Suprapubic skin (tissue), 3 donors: ENCODE results near the gene BAZ2B.

Experiments
- POLR2A ChIP-seq, 2 donors: fragments of 450-650 bp; IDR thresholded peaks; one replicate each; pipeline ENCODE4 v1.6.1; 2017; ENCODE audit warnings: antibody characterized with exemption in 2 of 2, mild to moderate bottlenecking in 2 of 2, moderate library complexity in 2 of 2
- TF ChIP-seq, protein P1 (sequence below), 2 donors: fragments of 200-600 bp in 1 of 2; fragments of 450-650 bp in 1 of 2; sonication (generic) in 1 of 2; IDR thresholded peaks; one replicate each; pipeline ENCODE4 v1.5.1; 2016 to 2019; ENCODE audit warnings: antibody characterized with exemption in 2 of 2, mild to moderate bottlenecking in 1 of 2, moderate library complexity in 1 of 2

DNA sequence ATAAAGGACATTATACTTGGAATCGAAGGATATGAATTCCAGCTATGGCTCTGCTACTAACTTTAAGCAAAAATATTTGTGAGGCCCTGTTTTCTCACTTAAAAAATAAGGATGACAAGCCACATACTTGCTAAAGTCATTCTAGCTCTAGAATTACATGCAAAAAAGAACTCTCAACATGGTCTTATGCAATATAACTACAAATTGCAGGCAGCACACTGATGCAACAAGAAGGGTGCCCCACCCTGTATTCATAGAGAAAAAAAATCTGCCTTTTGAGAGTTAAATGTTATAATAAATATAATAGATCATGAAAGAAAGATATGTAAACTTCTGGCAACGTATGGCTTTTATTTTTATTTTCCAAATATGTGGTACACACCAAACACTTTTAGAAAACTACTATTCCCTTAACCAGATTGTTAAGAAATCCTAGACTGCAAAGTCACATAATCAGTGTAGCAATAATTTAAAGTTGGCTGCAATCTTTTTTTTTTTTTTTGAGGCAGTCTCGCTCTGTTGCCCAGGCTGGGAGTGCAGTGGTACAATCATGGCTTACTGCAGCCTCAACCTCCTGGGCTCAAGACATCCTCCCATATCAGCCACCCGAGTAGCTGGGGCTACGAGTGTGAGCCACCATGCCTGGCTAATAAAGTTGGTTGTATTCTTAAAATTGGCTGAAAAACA, 289.6 kb downstream of the BAZ2B start:
- TF ChIP-seq, protein P1, sequence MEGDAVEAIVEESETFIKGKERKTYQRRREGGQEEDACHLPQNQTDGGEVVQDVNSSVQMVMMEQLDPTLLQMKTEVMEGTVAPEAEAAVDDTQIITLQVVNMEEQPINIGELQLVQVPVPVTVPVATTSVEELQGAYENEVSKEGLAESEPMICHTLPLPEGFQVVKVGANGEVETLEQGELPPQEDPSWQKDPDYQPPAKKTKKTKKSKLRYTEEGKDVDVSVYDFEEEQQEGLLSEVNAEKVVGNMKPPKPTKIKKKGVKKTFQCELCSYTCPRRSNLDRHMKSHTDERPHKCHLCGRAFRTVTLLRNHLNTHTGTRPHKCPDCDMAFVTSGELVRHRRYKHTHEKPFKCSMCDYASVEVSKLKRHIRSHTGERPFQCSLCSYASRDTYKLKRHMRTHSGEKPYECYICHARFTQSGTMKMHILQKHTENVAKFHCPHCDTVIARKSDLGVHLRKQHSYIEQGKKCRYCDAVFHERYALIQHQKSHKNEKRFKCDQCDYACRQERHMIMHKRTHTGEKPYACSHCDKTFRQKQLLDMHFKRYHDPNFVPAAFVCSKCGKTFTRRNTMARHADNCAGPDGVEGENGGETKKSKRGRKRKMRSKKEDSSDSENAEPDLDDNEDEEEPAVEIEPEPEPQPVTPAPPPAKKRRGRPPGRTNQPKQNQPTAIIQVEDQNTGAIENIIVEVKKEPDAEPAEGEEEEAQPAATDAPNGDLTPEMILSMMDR (IDR thresholded peaks at IDR 0.05) = no peak
- TF ChIP-seq POLR2A (IDR thresholded peaks at IDR 0.05) = no peak
